ENCODE measurements around the gene SLC2A9. TPM values are rescaled to one million over a fixed set of nuclear protein-coding genes. Genes with fewer than 3 reads are reported as not detected.

The SLC2A9 gene
- total RNA-seq, 2 experiments from 2014 or later = 0.77 to 1.6 TPM

DNA sequence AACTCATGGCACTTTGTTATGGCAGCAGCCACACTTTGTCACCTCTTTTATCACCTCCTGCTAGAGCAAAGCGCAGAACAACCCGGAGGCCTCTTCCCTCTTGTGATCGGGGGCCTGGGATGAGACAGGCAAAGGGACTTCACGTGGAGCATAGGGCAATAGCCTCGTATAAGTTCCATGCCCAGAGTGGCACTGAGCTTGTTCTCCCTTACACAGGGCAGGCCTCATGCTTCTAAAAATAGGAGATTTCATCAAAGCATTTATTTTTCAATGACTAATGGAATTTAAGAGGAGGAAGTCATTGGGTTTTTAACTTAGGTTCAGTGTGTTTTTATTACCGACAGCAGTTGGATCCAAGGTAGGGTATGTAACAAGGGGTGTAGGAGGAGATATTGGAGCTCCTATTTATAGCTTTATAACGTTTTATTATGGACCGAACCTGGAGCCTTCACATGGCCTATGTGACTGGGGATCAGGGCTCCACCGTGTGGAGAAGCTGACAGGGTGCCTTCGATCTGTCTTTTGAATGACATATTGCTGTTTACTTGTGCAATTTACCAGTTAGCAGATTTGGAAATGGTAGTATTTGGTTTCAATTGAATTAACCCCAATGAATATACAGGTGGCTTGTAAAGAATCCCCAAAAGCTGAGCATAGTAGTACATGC, 93.8 kb downstream of the SLC2A9 start:
- Mint-ChIP-seq H3K9me3 (no peaks in the 10 kb centered on the region), H3K27me3 (peaks cover 8% of the 10 kb centered on the region), H3K4me3 (no peak overlapping the region), H3K4me1 (no peaks in the 10 kb centered on the region), H3K27ac (no peak overlapping the region), H3K36me3 (no peaks in the 10 kb centered on the region)
- DNase-seq (no peak), ATAC-seq (ENCODE audit: low read depth) (no peak)
- POLR2A ChIA-PET = no interaction called here

DNA sequence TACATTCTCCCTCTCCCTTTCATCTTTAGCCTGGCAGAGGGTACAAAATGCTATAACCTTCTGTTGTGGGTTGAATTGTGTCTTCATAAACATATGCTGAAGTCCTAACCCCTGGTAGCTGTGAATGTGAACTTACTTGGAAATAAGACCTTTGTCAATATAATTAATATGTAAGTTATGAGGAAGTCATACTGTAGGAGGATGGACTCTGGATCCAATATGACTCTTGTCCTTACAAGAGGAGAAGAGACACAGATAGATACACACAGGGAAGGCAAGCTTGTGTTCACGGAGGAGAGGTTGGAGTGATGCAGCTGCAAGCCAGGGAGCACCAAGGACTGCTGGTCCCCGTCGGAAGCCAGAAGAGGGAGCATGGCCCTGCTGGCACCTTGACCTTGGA, 94.7 kb downstream of the SLC2A9 start:
- H3K9me3 Mint-ChIP-seq = no peaks in the 10 kb centered on the region
- H3K4me1 Mint-ChIP-seq = no peaks in the 10 kb centered on the region
- POLR2A ChIA-PET = no interaction called here

DNA sequence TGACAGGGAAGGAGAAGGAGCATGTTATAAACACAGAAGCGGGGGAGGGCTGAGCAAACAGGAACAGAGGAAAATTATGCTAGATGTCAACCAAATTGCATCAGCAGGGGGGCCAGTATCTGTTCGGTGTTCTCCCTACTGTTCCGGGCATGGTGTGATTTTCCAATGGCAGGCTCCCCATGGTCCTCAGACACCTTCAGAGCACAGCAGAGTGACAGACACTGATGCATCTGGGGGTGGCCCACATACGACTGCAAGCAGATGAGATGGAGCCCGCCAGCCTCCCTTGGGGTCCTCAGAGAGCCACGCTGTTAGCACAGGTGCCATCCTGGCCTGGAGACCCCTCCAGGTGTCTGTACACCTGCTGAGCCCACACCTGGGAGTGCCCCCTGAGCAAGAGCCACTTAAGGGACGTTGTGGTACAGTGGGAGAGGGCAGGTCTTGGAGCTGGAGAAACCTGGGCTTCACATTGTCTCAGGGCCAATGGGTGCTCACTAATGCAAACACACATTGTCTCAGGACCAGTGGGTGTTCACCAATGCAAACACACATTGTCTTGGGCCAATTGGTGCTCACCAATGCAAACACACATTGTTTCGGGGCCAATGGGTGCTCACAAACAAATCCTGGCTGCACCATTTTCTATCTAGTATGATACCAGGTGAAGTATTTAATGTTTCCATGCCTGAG, 95.4 kb downstream of the SLC2A9 start:
- Mint-ChIP-seq H3K9me3 (no peaks in the 10 kb centered on the region), H3K36me3 (no peaks in the 10 kb centered on the region), H3K4me1 (no peaks in the 10 kb centered on the region), H3K27ac (no peak overlapping the region), H3K4me3 (no peak overlapping the region), H3K27me3 (peaks cover 9% of the 10 kb centered on the region)
- DNase-seq (no peak), ATAC-seq (ENCODE audit: low read depth) (no peak)
- POLR2A ChIA-PET = no interaction called here

More for the DNA sequence above, 94.7 kb downstream of the SLC2A9 start:
- Mint-ChIP-seq H3K27me3 (peaks cover 9% of the 10 kb centered on the region), H3K4me3 (no peak overlapping the region), H3K36me3 (no peaks in the 10 kb centered on the region), H3K27ac (no peak overlapping the region)
- DNase-seq (no peak), ATAC-seq (ENCODE audit: low read depth) (no peak)

DNA sequence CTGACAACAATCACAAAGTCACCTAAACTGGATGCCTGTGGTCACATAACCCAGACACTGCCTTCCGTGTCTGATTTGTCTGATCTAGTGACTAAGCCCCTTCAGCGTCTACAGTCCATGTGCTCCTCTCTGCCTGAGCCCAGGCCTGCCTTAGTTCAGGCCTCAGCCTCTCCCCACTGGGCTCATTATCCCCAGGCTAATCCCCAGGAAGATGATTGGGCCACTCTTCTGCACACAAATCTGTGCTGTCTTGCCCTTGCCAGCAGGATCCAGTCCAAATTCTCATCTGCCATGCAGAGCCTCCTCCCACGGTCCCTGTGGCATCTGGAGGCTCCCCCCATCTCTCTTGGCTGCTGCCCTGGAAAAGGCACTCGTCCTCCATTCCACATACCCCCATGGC, 96.5 kb downstream of the SLC2A9 start:
- no peak for DNase-seq

DNA sequence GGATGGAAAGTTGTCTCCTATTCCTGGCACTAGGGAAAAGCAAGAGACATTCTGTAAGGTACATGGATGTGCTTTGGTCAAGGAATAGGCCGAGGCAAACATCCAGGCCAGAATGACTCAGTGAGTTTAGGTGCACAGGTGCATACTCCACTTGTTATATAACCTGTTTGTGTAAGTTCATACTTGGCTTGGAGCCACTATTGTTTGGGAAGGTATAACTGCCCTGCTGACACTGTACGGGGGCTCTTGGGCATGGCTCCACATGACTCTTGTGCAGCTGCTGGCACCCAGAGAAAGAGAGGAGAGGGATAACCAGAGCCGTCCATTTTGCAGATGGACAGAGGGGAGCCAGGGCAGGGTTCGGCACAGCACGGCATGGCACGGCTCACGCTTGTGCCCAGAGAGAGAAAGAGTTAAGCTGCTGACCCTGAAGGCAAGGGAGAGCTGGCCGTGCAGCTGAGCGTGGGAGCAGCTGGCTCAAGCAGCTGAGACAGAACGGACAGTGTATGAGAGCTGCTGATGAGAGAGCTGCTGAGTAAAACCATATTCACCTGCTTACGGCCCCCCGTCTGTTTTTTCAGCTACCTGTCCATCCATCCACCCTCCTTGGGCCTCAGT, 98.0 kb downstream of the SLC2A9 start:
- POLR2A ChIA-PET = no interaction called here
- DNase-seq = no peak
- Mint-ChIP-seq H3K27ac (no peak overlapping the region), H3K9me3 (no peaks in the 10 kb centered on the region), H3K4me1 (no peaks in the 10 kb centered on the region), H3K27me3 (peaks cover 5% of the 10 kb centered on the region), H3K36me3 (no peaks in the 10 kb centered on the region), H3K4me3 (no peak overlapping the region)
- ATAC-seq (ENCODE audit: low read depth) = no peak

More for the DNA sequence above, 96.5 kb downstream of the SLC2A9 start:
- H3K36me3 Mint-ChIP-seq = no peaks in the 10 kb centered on the region
- POLR2A ChIA-PET = no interaction called here
- H3K27me3 Mint-ChIP-seq = peaks cover 6% of the 10 kb centered on the region
- H3K4me1 Mint-ChIP-seq = no peaks in the 10 kb centered on the region
- ATAC-seq (ENCODE audit: low read depth) = no peak
- no peak overlapping the region for H3K27ac Mint-ChIP-seq
- H3K9me3 Mint-ChIP-seq = no peaks in the 10 kb centered on the region
- no peak overlapping the region for H3K4me3 Mint-ChIP-seq

DNA sequence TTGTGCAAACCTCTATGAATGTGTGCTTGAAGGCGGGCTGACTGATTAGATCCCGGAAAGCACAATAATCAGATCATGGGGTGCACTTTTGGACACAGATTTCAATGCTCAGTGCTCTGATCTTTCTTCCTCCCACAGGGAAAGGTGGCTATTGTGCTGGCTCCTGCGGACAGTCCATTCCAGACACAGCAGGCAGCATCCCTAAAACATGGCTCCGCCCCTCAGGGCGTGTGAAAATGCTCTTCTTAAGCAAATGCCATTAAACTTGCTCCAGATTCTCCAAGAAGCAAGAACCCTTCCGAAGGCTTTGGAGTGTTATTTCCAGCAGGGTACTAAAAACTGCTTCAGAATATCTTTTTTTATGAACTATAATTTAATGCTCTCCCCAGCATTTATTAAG, 100.0 kb downstream of the SLC2A9 start:
- POLR2A ChIA-PET = no interaction called here
- no peak overlapping the region for H3K27ac Mint-ChIP-seq
- no peaks in the 10 kb centered on the region for H3K4me1 Mint-ChIP-seq
- peaks cover 4% of the 10 kb centered on the region for H3K27me3 Mint-ChIP-seq
- no peak overlapping the region for H3K4me3 Mint-ChIP-seq
- no peak for DNase-seq
- H3K9me3 Mint-ChIP-seq = no peaks in the 10 kb centered on the region
- H3K36me3 Mint-ChIP-seq = no peaks in the 10 kb centered on the region
- no peak for ATAC-seq (ENCODE audit: low read depth)

DNA sequence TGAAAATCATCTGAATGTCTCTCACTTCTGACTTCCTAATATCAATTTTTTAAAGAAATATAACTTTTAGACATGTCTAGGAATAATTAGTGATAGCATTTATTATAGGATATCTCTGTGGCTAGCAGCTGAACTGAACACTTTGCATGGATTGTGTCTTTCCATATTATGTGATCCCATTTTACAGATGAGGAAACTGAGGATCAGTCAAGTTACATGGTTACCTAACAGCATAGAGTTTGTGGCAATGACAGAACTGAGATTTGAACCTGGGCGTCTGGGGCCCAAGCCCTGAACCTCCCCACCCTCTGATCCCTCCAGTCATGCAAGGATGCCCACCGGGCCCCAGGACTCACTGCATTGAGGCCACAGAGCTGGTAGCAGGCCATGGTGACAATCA, 101.3 kb downstream of the SLC2A9 start:
- Mint-ChIP-seq H3K36me3 (no peaks in the 10 kb centered on the region), H3K27me3 (peaks cover 4% of the 10 kb centered on the region), H3K4me3 (no peak overlapping the region), H3K4me1 (no peaks in the 10 kb centered on the region), H3K27ac (no peak overlapping the region), H3K9me3 (no peaks in the 10 kb centered on the region)
- no peak for DNase-seq
- ATAC-seq (ENCODE audit: low read depth) = no peak
- POLR2A ChIA-PET = no interaction called here

DNA sequence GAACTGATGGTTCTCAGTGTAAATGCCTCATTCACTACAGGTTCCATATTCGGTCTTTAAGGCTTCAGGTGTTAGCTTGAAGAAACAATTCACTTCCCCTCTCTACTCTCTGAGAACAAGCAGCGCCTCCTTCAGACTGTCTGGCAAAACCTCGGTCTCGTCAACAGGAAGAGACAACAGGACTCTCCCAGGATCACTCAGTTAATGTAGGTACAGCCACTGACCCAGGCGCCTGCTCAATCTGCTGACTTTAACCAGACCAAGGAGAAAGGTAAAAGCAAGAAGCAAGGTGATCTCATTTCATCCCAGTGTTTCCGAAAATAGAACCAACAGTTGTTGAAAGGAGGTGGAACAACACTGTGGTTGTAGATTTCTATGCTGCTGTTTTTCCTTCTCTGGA, 102.2 kb downstream of the SLC2A9 start:
- DNase-seq = no peak
- POLR2A ChIA-PET = no interaction called here
- Mint-ChIP-seq H3K9me3 (no peaks in the 10 kb centered on the region), H3K4me1 (no peaks in the 10 kb centered on the region), H3K27ac (no peak overlapping the region), H3K27me3 (peaks cover 4% of the 10 kb centered on the region), H3K36me3 (no peaks in the 10 kb centered on the region), H3K4me3 (no peak overlapping the region)
- ATAC-seq (ENCODE audit: low read depth) = no peak

DNA sequence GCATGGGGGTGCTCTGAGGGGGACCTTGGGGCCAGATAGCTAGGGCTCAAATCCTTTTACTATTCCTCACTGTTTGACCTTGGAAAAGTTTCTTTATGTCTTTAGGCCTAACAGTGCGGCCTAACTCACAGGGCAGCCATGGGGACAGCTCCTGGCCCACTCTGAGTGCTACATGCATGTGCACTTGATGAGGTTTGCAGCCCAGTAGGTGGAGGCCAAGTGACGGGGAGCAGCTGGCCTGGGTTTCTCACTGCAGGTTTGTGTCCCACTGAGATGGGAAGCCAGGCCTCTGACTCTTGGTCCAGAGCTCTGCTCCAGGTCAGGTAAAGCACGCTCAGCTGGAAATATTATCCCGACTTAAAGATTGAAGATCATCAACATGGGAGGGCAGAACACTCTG, 102.8 kb downstream of the SLC2A9 start:
- H3K4me3 Mint-ChIP-seq = no peak overlapping the region
- DNase-seq (no peak), ATAC-seq (ENCODE audit: low read depth) (no peak)
- POLR2A ChIA-PET = no interaction called here
- peaks cover 8% of the 10 kb centered on the region for H3K27me3 Mint-ChIP-seq
- no peaks in the 10 kb centered on the region for H3K9me3 Mint-ChIP-seq
- H3K36me3 Mint-ChIP-seq = no peaks in the 10 kb centered on the region
- no peak overlapping the region for H3K27ac Mint-ChIP-seq
- no peaks in the 10 kb centered on the region for H3K4me1 Mint-ChIP-seq

DNA sequence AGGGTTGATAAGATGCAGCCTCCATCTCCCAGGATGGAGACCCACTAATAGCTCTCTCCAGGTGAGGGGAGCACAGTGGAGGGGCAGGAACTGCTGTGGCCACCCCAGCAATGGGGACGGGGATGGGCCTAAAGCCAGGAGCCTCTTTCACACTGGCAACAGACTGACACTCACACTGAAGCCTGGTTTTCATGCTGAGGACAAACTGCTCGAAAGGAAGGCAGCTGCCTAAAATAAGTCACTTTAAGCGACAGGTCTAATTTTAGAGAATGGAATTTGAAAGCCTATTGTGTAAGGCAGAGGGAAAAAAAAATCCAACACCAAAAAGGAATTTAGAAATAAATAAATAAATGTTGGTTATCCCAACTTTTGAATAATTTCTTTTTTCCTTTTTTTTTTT, 104.4 kb downstream of the SLC2A9 start:
- no peaks in the 10 kb centered on the region for H3K9me3 Mint-ChIP-seq
- no peaks in the 10 kb centered on the region for H3K36me3 Mint-ChIP-seq
- POLR2A ChIA-PET = no interaction called here
- H3K4me1 Mint-ChIP-seq = no peaks in the 10 kb centered on the region
- DNase-seq (no peak), ATAC-seq (ENCODE audit: low read depth) (no peak)
- H3K4me3 Mint-ChIP-seq = no peak overlapping the region
- H3K27me3 Mint-ChIP-seq = peaks cover 4% of the 10 kb centered on the region
- H3K27ac Mint-ChIP-seq = no peak overlapping the region

DNA sequence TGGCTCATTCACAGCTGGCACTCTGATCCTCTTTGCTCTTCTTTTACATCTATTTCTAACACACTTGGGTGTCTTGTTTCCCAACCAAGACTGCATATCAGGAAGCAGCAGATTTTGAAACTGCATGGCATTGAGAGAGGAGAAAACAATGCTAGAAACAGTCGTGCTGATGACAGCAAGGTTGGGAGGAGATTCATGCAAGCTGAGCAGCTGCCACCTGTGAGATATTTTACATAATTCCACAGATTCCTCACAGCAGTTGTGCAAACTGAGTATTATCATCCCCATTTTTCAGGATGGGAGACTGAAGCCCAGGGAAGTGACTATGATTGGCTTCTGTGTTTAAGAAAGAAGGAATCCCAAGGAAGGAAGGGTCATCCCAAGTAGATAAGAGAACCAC, 105.0 kb downstream of the SLC2A9 start:
- Mint-ChIP-seq H3K9me3 (no peaks in the 10 kb centered on the region), H3K36me3 (no peaks in the 10 kb centered on the region), H3K4me1 (no peaks in the 10 kb centered on the region), H3K4me3 (no peak overlapping the region), H3K27me3 (peaks cover 4% of the 10 kb centered on the region), H3K27ac (no peak overlapping the region)
- POLR2A ChIA-PET = no interaction called here
- DNase-seq (no peak), ATAC-seq (ENCODE audit: low read depth) (no peak)

DNA sequence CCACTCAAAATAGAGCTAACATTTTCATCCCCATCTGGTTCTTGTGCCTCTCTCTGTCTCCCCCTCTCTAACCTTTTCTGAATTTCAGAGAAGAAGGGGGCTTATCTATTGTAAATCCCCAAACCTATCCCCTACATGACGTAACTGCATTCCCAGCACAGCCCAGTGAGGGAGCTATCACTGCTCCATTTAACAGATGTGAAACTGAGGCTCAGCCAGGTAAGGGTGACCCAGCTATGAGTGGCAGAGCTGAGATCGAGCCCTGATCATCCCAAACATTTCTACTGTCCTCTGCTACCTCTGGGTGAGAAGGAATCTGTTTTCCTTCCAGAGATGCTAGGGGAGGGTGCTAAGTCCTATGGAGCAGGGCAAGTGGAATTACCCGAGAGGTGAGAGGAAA, 107.5 kb downstream of the SLC2A9 start:
- no peak overlapping the region for H3K4me3 Mint-ChIP-seq
- POLR2A ChIA-PET = no interaction called here
- H3K36me3 Mint-ChIP-seq = no peaks in the 10 kb centered on the region
- no peak for ATAC-seq (ENCODE audit: low read depth)
- DNase-seq = no peak
- H3K27ac Mint-ChIP-seq = no peak overlapping the region
- peaks cover 4% of the 10 kb centered on the region for H3K27me3 Mint-ChIP-seq
- no peaks in the 10 kb centered on the region for H3K4me1 Mint-ChIP-seq
- no peaks in the 10 kb centered on the region for H3K9me3 Mint-ChIP-seq

DNA sequence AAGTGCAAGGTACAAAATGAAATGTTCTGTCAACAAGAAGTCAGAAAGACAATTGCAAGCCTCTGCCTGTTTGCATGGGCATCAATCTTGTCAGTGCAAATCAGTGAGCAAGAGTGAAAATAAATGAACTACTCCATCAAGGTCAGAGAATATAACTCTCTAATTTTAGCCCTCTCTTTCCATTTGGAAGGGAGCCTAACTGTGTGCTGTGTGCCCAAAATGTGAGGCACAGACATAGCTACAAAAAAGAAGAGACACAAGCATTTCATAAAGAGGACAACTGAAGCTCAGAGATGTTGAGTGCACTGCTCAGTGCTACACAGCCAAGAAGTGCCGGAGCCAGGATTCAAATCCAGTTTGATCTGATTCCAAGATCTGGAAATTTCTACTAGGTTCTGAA, 114.3 kb downstream of the SLC2A9 start:
- POLR2A ChIA-PET = interaction anchor here (0.7 kb wide), 1 partner anchor 63 kb away, joined by 5 read pairs; no protein-coding TSS in a partner anchor
- DNase-seq (no peak), ATAC-seq (ENCODE audit: low read depth) (no peak)
- Mint-ChIP-seq H3K4me1 (peaks cover 4% of the 10 kb centered on the region), H3K9me3 (no peaks in the 10 kb centered on the region), H3K4me3 (no peak overlapping the region), H3K36me3 (no peaks in the 10 kb centered on the region), H3K27me3 (peaks cover 1% of the 10 kb centered on the region), H3K27ac (no peak overlapping the region)

DNA sequence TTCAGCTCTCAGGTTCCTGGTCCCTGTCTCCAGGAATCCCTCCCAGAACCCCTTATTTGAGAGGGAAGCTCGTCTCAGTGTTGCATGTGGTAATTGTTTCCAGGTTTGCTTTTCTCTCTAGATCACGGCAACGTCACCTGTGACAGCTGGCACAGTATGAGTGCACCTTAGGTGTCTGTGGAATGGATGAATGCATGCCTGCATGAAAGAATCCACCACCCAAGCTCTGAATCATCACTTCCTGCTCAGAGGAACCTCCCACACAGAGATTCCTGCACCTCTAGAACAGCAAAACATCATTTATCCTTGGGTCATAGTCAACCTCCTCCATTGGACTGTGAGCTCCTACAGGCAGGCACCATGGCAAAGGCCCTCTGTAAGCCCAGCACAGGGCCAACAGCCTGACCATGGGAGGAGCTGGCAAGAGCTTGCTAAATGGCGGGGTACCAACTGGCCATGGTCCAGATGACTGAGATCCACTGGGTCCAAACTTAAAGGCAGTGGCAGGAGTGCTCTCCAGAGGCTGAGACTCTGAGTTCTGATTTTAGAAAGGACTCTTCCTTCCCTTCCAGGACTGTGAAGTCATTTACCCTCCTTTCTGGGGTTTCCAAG, 116.2 kb downstream of the SLC2A9 start:
- DNase-seq (no peak), ATAC-seq (ENCODE audit: low read depth) (peak; percentile 30)
- H3K4me1 Mint-ChIP-seq = peaks cover 4% of the 10 kb centered on the region
- H3K9me3 Mint-ChIP-seq = no peaks in the 10 kb centered on the region
- H3K36me3 Mint-ChIP-seq = no peaks in the 10 kb centered on the region
- POLR2A ChIA-PET = no interaction called here
- no peak overlapping the region for H3K4me3 Mint-ChIP-seq
- peaks cover 3% of the 10 kb centered on the region for H3K27me3 Mint-ChIP-seq
- no peak overlapping the region for H3K27ac Mint-ChIP-seq
